ENCODE results near the gene ABCD1. TPM values are rescaled to one million over a fixed set of nuclear protein-coding genes. Genes with fewer than 3 reads are reported as not detected.
"Not testable (repeated sequence)": the region's sequence is repeated elsewhere in the genome, so short reads cannot be mapped to it uniquely, and the experiment has no call there.

ABCD1 gene
- total RNA-seq, 4 donors from 2014 or later, result 14.4 to 38.8 (median 22.0) TPM

DNA sequence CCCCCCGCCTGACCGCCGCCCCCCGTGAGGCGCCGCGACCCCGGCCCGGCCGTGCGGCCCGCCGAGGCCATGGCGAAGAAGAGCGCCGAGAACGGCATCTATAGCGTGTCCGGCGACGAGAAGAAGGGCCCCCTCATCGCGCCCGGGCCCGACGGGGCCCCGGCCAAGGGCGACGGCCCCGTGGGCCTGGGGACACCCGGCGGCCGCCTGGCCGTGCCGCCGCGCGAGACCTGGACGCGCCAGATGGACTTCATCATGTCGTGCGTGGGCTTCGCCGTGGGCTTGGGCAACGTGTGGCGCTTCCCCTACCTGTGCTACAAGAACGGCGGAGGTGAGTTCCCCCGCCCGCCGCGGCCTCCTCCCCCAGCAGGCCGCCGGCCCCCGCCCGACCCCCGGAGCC, 36.1 kb upstream of the ABCD1 start:
- no CpG with 5 or more reads among the region's 57 CpGs for WGBS, 2 donors (ENCODE audit: low coverage in 1 of 2)
- TF ChIP-seq EP300 (IDR thresholded peaks at IDR 0.05), result no peak
- no peak for TF ChIP-seq POLR2A (IDR thresholded peaks at IDR 0.05)
- no peak for TF ChIP-seq POLR2AphosphoS5 (IDR thresholded peaks at IDR 0.05)
- TF ChIP-seq, protein P1, sequence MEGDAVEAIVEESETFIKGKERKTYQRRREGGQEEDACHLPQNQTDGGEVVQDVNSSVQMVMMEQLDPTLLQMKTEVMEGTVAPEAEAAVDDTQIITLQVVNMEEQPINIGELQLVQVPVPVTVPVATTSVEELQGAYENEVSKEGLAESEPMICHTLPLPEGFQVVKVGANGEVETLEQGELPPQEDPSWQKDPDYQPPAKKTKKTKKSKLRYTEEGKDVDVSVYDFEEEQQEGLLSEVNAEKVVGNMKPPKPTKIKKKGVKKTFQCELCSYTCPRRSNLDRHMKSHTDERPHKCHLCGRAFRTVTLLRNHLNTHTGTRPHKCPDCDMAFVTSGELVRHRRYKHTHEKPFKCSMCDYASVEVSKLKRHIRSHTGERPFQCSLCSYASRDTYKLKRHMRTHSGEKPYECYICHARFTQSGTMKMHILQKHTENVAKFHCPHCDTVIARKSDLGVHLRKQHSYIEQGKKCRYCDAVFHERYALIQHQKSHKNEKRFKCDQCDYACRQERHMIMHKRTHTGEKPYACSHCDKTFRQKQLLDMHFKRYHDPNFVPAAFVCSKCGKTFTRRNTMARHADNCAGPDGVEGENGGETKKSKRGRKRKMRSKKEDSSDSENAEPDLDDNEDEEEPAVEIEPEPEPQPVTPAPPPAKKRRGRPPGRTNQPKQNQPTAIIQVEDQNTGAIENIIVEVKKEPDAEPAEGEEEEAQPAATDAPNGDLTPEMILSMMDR (IDR thresholded peaks at IDR 0.05), result no peak
- H3K4me1 ChIP-seq, result peaks cover 0 to 33% (median 0%) of the 10 kb centered on the region in 3 donors
- H3K36me3 ChIP-seq, result no peaks in the 10 kb centered on the region
- no peaks in the 10 kb centered on the region for H3K27me3 ChIP-seq
- H3K4me3 ChIP-seq, result peak overlapping the region; percentile 65 to 83
- no peak for ATAC-seq
- H3K9me3 ChIP-seq, result no peaks in the 10 kb centered on the region
- peak overlapping the region; percentile 82 to 88 (median 86) for H3K27ac ChIP-seq

DNA sequence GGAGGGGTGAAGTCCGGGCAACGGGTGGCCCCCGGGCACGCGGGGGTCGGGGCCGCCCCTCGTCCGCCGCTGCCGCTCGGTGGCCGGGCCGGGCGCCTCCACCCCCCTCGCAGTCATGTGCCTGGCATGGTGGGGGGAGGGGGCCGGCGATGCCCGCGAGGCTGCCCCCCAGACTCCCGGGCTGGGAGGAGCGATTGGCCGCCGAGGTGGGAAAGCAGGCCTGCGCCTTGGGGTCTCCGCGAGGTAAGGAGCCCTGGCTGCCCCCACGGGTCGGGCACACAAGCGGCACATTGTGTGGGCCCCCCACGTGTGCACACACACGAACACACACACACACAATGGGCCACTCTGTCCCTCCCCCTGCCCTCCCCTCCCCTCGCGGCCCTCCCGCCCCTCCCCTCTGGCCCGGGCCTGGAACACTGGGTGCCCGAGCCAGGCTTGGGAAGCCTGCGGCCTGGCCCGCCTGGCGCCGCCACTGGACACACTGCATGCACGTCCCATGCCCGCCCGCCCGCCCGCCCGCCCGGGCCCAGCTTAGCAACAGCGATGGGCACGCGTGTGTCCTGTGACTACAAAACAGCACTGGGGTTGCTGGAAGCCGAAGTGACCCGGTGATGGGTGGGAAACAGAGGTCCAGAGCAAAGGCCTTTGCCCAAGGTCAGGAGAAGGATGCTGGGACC, 35.6 kb upstream of the ABCD1 start:
- Histone ChIP-seq H3K36me3 (no peaks in the 10 kb centered on the region), H3K27me3 (no peaks in the 10 kb centered on the region), H3K4me3 (peak overlapping the region; percentile 65 to 83), H3K27ac (peak overlapping the region; percentile 82 to 88 (median 86)), H3K9me3 (no peaks in the 10 kb centered on the region), H3K4me1 (peaks cover 0 to 33% (median 0%) of the 10 kb centered on the region in 3 donors)
- peak; percentile 59 for ATAC-seq
- no CpG with 5 or more reads among the region's 53 CpGs for WGBS, 2 donors (ENCODE audit: low coverage in 1 of 2)
- TF ChIP-seq POLR2A (IDR thresholded peaks at IDR 0.05) (no peak), EP300 (IDR thresholded peaks at IDR 0.05) (no peak), POLR2AphosphoS5 (IDR thresholded peaks at IDR 0.05) (no peak)
- TF ChIP-seq, protein P1 (IDR thresholded peaks at IDR 0.05), result no peak

DNA sequence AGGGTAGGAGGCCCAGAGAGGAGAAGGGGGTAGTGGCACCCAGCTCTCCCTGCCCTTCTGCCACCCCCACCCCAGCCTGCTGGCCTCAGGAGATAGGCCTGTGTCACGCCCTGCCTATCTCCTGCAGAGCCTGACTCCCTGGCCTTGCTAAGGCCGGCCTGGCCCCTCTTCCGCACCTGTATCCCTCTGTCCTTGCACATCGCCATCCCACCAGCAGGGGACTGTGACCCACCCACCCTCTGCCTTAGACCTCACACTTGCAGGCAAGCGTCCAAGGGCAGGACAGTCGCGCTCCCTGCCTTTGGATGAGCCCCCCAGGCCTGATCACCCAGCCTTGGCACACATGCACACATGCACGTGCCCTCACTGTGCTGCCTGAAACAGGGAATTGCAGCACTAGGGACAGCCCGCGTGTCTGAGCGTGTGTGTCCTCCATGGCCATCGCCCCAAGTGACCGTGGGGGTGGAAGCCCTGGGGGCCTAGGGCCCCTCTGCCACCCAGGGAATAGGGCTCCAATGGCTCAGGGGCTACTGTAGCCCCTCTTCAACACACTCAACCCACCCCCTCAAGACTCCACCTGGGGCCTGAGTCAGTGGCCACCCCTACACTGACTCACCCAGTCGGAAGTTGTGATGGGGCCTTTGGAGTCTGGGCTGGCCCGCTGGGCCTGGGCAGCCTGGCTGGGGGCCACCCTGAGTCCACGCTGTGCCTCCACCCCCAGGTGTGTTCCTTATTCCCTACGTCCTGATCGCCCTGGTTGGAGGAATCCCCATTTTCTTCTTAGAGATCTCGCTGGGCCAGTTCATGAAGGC, 34.8 kb upstream of the ABCD1 start:
- TF ChIP-seq EP300 (IDR thresholded peaks at IDR 0.05) (no peak), POLR2AphosphoS5 (IDR thresholded peaks at IDR 0.05) (no peak), POLR2A (IDR thresholded peaks at IDR 0.05) (no peak)
- TF ChIP-seq, protein P1 (IDR thresholded peaks at IDR 0.05), result no peak
- peaks cover 0 to 6% of the 10 kb centered on the region in 2 donors for H3K36me3 ChIP-seq
- H3K4me1 ChIP-seq, result peaks cover 0 to 33% (median 0%) of the 10 kb centered on the region in 3 donors
- 80% methylated on average over 2 of the region's 19 CpGs; no CpG with 5 or more reads in 1 of the 2 donors for WGBS, 2 donors (ENCODE audit: low coverage in 1 of 2)
- H3K4me3 ChIP-seq, result peak overlapping the region; percentile 65 to 83
- no peaks in the 10 kb centered on the region for H3K27me3 ChIP-seq
- H3K27ac ChIP-seq, result peak overlapping the region in 3 of 4 donors; percentile 82 to 88 (median 87)
- H3K9me3 ChIP-seq, result no peaks in the 10 kb centered on the region
- ATAC-seq, result no peak

DNA sequence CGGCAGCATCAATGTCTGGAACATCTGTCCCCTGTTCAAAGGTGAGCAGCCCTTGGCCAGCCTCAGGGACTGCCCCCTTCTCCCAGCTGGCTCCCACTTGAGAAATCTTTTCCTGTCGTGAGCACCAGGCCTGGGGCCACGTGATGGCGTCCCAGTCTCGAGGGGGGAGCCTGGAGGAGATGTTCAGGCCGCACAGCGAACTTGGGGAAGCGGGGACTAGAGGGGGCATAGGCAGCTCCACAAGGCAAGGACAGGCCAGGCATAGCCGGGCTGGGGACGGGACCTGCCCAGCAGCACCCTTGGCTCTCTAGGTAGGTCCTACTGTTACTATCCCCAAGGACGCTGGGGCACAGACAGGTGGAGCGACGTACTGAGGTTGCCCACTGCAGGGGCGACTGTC, 34.2 kb upstream of the ABCD1 start:
- Histone ChIP-seq H3K4me3 (peak overlapping the region in 1 of 2 donors; percentile 65), H3K27ac (peak overlapping the region in 3 of 4 donors; percentile 82 to 88 (median 87)), H3K4me1 (peaks cover 0 to 33% (median 0%) of the 10 kb centered on the region in 3 donors), H3K27me3 (no peaks in the 10 kb centered on the region), H3K9me3 (no peaks in the 10 kb centered on the region), H3K36me3 (peaks cover 0 to 12% of the 10 kb centered on the region in 2 donors)
- TF ChIP-seq EP300 (IDR thresholded peaks at IDR 0.05), result no peak
- TF ChIP-seq POLR2A (IDR thresholded peaks at IDR 0.05), result no peak
- no peak for TF ChIP-seq POLR2AphosphoS5 (IDR thresholded peaks at IDR 0.05)
- TF ChIP-seq, protein P1 (IDR thresholded peaks at IDR 0.05), result no peak
- no peak for ATAC-seq
- no CpG with 5 or more reads among the region's 14 CpGs for WGBS, 2 donors (ENCODE audit: low coverage in 1 of 2)

DNA sequence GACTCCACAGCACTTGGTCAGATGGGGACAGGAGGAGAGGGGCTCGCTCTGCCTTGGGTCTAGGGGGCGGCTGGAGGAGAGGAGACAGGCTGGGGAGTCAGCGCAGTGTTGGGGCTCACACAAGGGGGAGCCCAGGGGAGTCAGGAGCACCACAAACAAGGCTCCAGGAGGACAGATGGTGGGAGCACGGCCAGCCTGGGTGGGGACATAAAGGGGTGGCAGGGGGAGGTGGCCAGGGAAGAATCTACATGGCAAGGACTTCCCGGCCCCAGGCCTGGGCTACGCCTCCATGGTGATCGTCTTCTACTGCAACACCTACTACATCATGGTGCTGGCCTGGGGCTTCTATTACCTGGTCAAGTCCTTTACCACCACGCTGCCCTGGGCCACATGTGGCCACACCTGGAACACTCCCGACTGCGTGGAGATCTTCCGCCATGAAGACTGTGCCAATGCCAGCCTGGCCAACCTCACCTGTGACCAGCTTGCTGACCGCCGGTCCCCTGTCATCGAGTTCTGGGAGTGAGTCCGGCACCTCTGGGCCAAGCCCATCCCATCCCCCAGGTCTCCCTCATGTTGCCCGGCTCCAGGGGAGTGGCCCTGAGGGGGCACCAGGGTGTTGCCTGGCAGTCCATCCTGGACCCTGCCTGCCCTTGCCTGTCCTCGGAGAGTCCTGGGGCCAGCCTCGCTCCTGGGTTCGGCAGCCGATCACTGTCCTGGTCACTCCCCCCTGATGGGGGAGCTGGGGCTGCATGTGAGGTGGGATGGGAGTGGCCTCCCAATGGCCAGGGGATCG, 33.4 kb upstream of the ABCD1 start:
- not testable (repeated sequence) for ATAC-seq, H3K4me3 ChIP-seq, H3K27me3 ChIP-seq, H3K9me3 ChIP-seq
- peaks cover 0 to 19% of the 10 kb centered on the region in 2 donors for H3K36me3 ChIP-seq
- no CpG with 5 or more reads among the region's 21 CpGs for WGBS, 2 donors (ENCODE audit: low coverage in 1 of 2)
- peaks cover 0 to 33% (median 0%) of the 10 kb centered on the region in 3 donors for H3K4me1 ChIP-seq
- H3K27ac ChIP-seq, result peak overlapping the region in 1 of 4 donors; percentile 19

All from gastroesophageal sphincter (tissue), 4 donors.